H9 (cell line): Measurements from ENCODE around the gene UGT1A7. TPM values are rescaled to one million over a fixed set of nuclear protein-coding genes. Genes with fewer than 3 reads are reported as not detected.

Experiments used
- DNase-seq: peaks from one replicate; pipeline ENCODE4 v3.0.0-alpha.2; 2017
- H2AFZ ChIP-seq: one replicate; pipeline ENCODE4 v1.6.1; 2013; ENCODE audit warnings: mild to moderate bottlenecking, low read length, control low read depth, moderate library complexity
- H2AK5ac ChIP-seq: 2 replicates; pipeline ENCODE4 v1.6.1; 2013; ENCODE audit warnings: low read length, control low read depth, mixed read lengths; ENCODE audit not compliant: insufficient read length
- H2BK120ac ChIP-seq: one replicate; pipeline ENCODE4 v1.6.1; 2013; ENCODE audit warnings: low read depth, mild to moderate bottlenecking, low read length, control low read depth, inconsistent platforms; ENCODE audit not compliant: poor library complexity, severe bottlenecking
- H2BK12ac ChIP-seq: 2 replicates; pipeline ENCODE4 v1.6.1; 2013; ENCODE audit warnings: low read length, control low read depth, mixed read lengths, low read depth; ENCODE audit not compliant: insufficient read length
- H2BK15ac ChIP-seq: 2 replicates; pipeline ENCODE4 v1.6.1; 2013; ENCODE audit warnings: low read depth, low read length, control low read depth
- H2BK20ac ChIP-seq: one replicate; pipeline ENCODE4 v1.6.1; 2013; ENCODE audit warnings: low read depth, mild to moderate bottlenecking, low read length, control low read depth, inconsistent platforms; ENCODE audit not compliant: poor library complexity, severe bottlenecking
- H2BK5ac ChIP-seq: 2 replicates; pipeline ENCODE4 v1.6.1; 2013; ENCODE audit warnings: low read length, control low read depth, mixed read lengths; ENCODE audit not compliant: insufficient read length
- H3K14ac ChIP-seq: 2 replicates; pipeline ENCODE4 v1.6.1; 2013; ENCODE audit warnings: low read length, control low read depth; ENCODE audit not compliant: insufficient read depth
- H3K18ac ChIP-seq: 2 replicates; pipeline ENCODE4 v1.6.1; 2013; ENCODE audit warnings: low read depth, mild to moderate bottlenecking, mixed read lengths, low read length, control low read depth; ENCODE audit not compliant: insufficient read length
- H3K23ac ChIP-seq: 2 replicates; pipeline ENCODE4 v1.6.1; 2013; ENCODE audit warnings: low read length, control low read depth, mixed read lengths, low read depth; ENCODE audit not compliant: insufficient read length
- H3K23me2 ChIP-seq: 2 replicates; pipeline ENCODE4 v1.6.1; 2013; ENCODE audit warnings: low read depth, mild to moderate bottlenecking, mixed read lengths, low read length, control low read depth; ENCODE audit not compliant: insufficient read length, poor library complexity, severe bottlenecking
- H3K27ac ChIP-seq: 2 replicates; pipeline ENCODE4 v1.5.1; 2013; ENCODE audit warnings: low read length, control low read depth, mixed read lengths, low read depth; ENCODE audit not compliant: insufficient read length
- H3K27me3 ChIP-seq: 2 replicates; pipeline ENCODE4 v1.6.1; 2013; ENCODE audit warnings: low read length, control low read depth, inconsistent platforms; ENCODE audit not compliant: insufficient read depth
- H3K4ac ChIP-seq: 2 replicates; pipeline ENCODE4 v1.6.1; 2013; ENCODE audit warnings: low read depth, mild to moderate bottlenecking, control low read depth, inconsistent platforms, low read length, moderate library complexity
- H3K4me1 ChIP-seq: 2 replicates; pipeline ENCODE4 v1.6.1; 2013; ENCODE audit warnings: low read length, control low read depth, inconsistent platforms; ENCODE audit not compliant: insufficient read depth
- H3K4me2 ChIP-seq: 2 replicates; pipeline ENCODE4 v1.6.1; 2013; ENCODE audit warnings: low read length, control low read depth, mixed read lengths; ENCODE audit not compliant: insufficient read length, insufficient read depth
- H3K56ac ChIP-seq: 2 replicates; pipeline ENCODE4 v1.6.1; 2013; ENCODE audit warnings: low read depth, mild to moderate bottlenecking, mixed read lengths, low read length, control low read depth; ENCODE audit not compliant: insufficient read length
- H3K79me1 ChIP-seq: 2 replicates; pipeline ENCODE4 v1.6.1; 2013; ENCODE audit warnings: low read depth, mild to moderate bottlenecking, moderate library complexity, low read length, control low read depth, inconsistent platforms; ENCODE audit not compliant: insufficient read depth, poor library complexity, severe bottlenecking
- H3K79me2 ChIP-seq: 2 replicates; pipeline ENCODE4 v1.6.1; 2013; ENCODE audit warnings: low read length, control low read depth, inconsistent platforms; ENCODE audit not compliant: insufficient read depth
- H3K9ac ChIP-seq: 2 replicates; pipeline ENCODE4 v1.6.1; 2013; ENCODE audit warnings: low read length, control low read depth, mixed read lengths; ENCODE audit not compliant: insufficient read length; ENCODE audit errors: extremely low read depth
- H3K9me3 ChIP-seq: one replicate; pipeline ENCODE4 v1.6.1; 2013; ENCODE audit warnings: low read depth, low read length, inconsistent platforms; ENCODE audit not compliant: control insufficient read depth
- H3T11ph ChIP-seq: one replicate; pipeline ENCODE4 v1.6.1; 2013; ENCODE audit warnings: mild to moderate bottlenecking, low read length, control low read depth, inconsistent platforms
- H4K20me1 ChIP-seq: one replicate; pipeline ENCODE4 v1.6.1; 2013; ENCODE audit not compliant: control insufficient read depth, insufficient read length, insufficient read depth
- H4K5ac ChIP-seq: 2 replicates; pipeline ENCODE4 v1.6.1; 2013; ENCODE audit warnings: low read depth, mild to moderate bottlenecking, mixed read lengths, low read length, control low read depth; ENCODE audit not compliant: insufficient read length
- H4K8ac ChIP-seq: replicated peaks from 2 replicates; pipeline ENCODE4 v1.6.1; 2013; ENCODE audit warnings: low read length, control low read depth, mixed read lengths, low read depth; ENCODE audit not compliant: insufficient read length
- H4K91ac ChIP-seq: 2 replicates; pipeline ENCODE4 v1.6.1; 2013; ENCODE audit warnings: low read depth, mild to moderate bottlenecking, moderate library complexity, mixed read lengths, low read length, control low read depth; ENCODE audit not compliant: insufficient read length
- H3K27ac Mint-ChIP-seq, 3 experiments: 2 replicates in 2 of 3; 3 replicates in 1 of 3; pipeline ENCODE4 v1.8.0; 2020 to 2021; ENCODE audit warnings: mixed read lengths in 3 of 3, mild to moderate bottlenecking in 1 of 3, moderate library complexity in 1 of 3
- H3K27me3 Mint-ChIP-seq: 2 replicates; pipeline ENCODE4 v1.8.0; 2021; ENCODE audit warnings: low read depth, mild to moderate bottlenecking, moderate library complexity, mixed read lengths
- H3K36me3 Mint-ChIP-seq, 3 experiments: 2 replicates in 2 of 3; 3 replicates in 1 of 3; pipeline ENCODE4 v1.8.0; 2020 to 2021; ENCODE audit warnings: low read depth in 3 of 3, mixed read lengths in 3 of 3; ENCODE audit not compliant: insufficient read depth in 1 of 3
- H3K4me1 Mint-ChIP-seq, 2 experiments: 2 replicates each; pipeline ENCODE4 v1.8.0; 2020; ENCODE audit warnings: mixed read lengths in 2 of 2
- H3K4me3 Mint-ChIP-seq, 2 experiments: 2 replicates in 1 of 2; 3 replicates in 1 of 2; pipeline ENCODE4 v1.8.0; 2020 to 2021; ENCODE audit warnings: mild to moderate bottlenecking in 2 of 2, mixed read lengths in 2 of 2, moderate library complexity in 1 of 2
- H3K9me3 Mint-ChIP-seq, 2 experiments: 2 replicates in 1 of 2; 3 replicates in 1 of 2; pipeline ENCODE4 v1.8.0; 2020; ENCODE audit warnings: mild to moderate bottlenecking in 2 of 2, mixed read lengths in 2 of 2, moderate library complexity in 1 of 2
- CTCF ChIP-seq: fragments of 200-600 bp; sonication (generic); conservative IDR thresholded peaks from 3 replicates; pipeline ENCODE4 v1.8.0; 2021; ENCODE audit warnings: antibody characterized with exemption, mild to moderate bottlenecking
- WGBS: extraction: QIAGEN DNeasy Blood & Tissue Kit; methylation state at CpG from one replicate; pipeline ENCODE4 v1.1.7; 2013; ENCODE audit warnings: missing lambda C conversion rate, low lambda C conversion rate, mixed read lengths; ENCODE audit not compliant: insufficient read length; ENCODE audit errors: extremely low coverage; 5-methylcytosine and 5-hydroxymethylcytosine counted together
- total RNA-seq: library from RNA; stranded (reverse); gene quantifications from 2 replicates; pipeline ENCODE4 v1.2.1, GENCODE V29; 2021

The UGT1A7 gene
- total RNA-seq, 1 experiment from 2014 or later: not detected

GRCh38 chr2:233796254-233796653 is 114.6 kb downstream of the UGT1A7 start:
- no peak overlapping the region for H3K4me3 Mint-ChIP-seq
- no peak for DNase-seq
- peaks cover 9% of the 10 kb centered on the region for H3K27me3 Mint-ChIP-seq

More at GRCh38 chr2:233796254-233796653, 114.6 kb downstream of the UGT1A7 start:
- H3K27me3 ChIP-seq: no peaks in the 10 kb centered on the region
- no peak overlapping the region for H2BK20ac ChIP-seq
- no peak overlapping the region for H3K56ac ChIP-seq
- Mint-ChIP-seq H3K36me3 (peaks cover 0 to 5% (median 4%) of the 10 kb centered on the region in 3 experiments; a peak in 3 of 7 replicates), H3K4me1 (peaks cover 2 to 4% of the 10 kb centered on the region in 2 experiments; a peak in 3 of 4 replicates), H3K27ac (no peak overlapping the region), H3K9me3 (peaks cover 10 to 11% of the 10 kb centered on the region in 2 experiments)
- no peak overlapping the region for H4K8ac ChIP-seq
- no peak overlapping the region for H3K18ac ChIP-seq
- H3K14ac ChIP-seq: no peak overlapping the region
- WGBS: no CpG with 5 or more reads among the region's 9 CpGs
- no peaks in the 10 kb centered on the region for H3K4me1 ChIP-seq
- no peaks in the 10 kb centered on the region for H3K23me2 ChIP-seq
- H4K91ac ChIP-seq: no peak overlapping the region
- H2BK12ac ChIP-seq: no peak overlapping the region
- no peak overlapping the region for H2BK120ac ChIP-seq
- no peak overlapping the region for H3K4me2 ChIP-seq
- H4K5ac ChIP-seq: no peak overlapping the region
- H2BK5ac ChIP-seq: no peak overlapping the region
- no peak overlapping the region for H3T11ph ChIP-seq
- no peak overlapping the region for H3K23ac ChIP-seq
- H3K79me2 ChIP-seq: no peaks in the 10 kb centered on the region
- H4K20me1 ChIP-seq: no peaks in the 10 kb centered on the region
- no peaks in the 10 kb centered on the region for H3K79me1 ChIP-seq
- H2AFZ ChIP-seq: no peak overlapping the region
- H3K27ac ChIP-seq: no peak overlapping the region
- H3K9ac ChIP-seq: no peak overlapping the region
- H2AK5ac ChIP-seq: no peak overlapping the region
- TF ChIP-seq CTCF: no peak
- H3K9me3 ChIP-seq: no peaks in the 10 kb centered on the region
- H2BK15ac ChIP-seq: no peak overlapping the region
- H3K4ac ChIP-seq: no peak overlapping the region
